Activated CD4-positive, CD25-positive, alpha-beta regulatory T cell treated with anti-CD3 and anti-CD28 coated beads, Interleukin-2, amount 50 U/mL, for 16 hours (primary cell): ENCODE measurements around the gene C1orf226.
"Not testable (repeated sequence)": the region's sequence is repeated elsewhere in the genome, so short reads cannot be mapped to it uniquely, and the experiment has no call there.

Experiments used
- DNase-seq: peaks from one replicate; pipeline ENCODE4 v3.0.0-alpha.2; 2020; ENCODE audit warnings: low read depth, low spot score

C1orf226 gene

DNA sequence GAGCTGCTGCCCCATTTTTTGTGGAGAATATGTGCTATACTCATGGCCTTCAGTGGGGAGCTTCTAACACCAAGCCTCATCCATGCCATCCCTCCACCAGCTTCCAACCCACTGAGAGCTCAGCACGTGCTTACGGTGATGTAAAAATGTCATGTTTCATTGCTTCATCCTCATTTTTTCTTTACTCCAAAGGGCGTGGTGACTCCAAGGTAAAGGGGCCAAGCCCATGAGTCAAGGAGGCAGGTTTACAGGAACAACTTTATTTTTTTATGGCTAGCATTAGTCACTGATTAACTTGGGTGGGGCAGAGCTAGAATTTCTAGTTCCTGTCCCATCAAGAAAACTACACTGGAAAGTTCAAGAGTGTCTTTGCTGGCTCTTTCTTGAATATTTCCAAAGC lies at the start of gene C1orf226:
Gene C1orf226, plus strand, starts transcription at position 346 of the 400 bp plus-strand sequence. CDS start 174 bp downstream, outside the sequence.
- DNase-seq: no peak

GRCh38 chr1:162333991-162334390 lies 47.5 kb upstream of the C1orf226 start:
- no peak for DNase-seq

DNA sequence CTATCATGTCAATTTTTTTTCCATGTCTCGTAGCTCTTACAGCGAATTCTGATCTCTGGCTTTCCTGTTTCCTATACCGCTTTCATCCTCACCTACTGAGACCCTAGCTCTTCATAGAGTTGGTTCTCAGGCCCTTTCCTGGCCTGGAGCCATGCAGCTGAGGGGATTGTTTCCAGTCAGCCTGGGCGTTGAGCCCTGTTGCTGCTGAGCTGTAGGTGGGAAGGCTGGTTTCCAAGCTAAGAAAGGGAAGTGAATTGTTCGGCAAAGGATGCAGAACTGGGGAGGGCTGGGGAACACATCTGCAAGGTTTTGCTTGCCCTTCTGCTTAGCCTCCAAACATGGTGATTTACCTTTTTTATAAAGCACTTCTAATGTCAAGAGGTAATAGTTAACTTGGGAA lies 46.4 kb upstream of the C1orf226 start:
- no peak for DNase-seq

DNA sequence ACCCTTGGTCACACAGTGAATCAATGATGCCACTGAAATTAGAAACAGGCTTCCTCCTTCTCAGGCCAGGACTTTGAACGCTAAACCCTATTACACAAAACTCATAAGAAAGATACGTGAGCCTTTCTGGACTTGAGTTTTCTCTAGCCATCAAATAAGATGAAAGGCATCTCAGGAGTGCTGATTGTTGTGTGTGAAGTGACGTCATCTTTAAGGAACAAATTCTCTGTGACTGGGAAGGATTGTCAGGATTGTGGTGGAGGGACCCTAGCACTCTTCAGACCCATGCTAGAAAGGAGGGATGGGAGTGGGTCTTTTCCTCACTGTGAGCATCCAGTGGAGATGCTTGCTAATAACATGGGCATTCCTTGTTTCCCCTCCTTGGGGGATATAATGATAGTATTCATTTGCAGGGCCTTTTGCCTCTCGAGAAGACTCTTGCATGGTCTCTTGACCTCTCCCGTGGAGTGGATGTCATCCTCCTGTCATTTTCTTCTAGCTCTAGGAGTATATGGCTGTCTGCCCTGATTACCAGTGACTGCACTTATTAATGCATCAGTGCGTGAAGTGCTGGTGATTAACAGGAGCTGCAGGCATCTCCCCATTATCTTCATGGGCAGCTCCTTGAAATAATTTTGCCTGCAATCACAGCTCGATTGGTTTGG lies 44.8 kb upstream of the C1orf226 start:
- DNase-seq: no peak

- DNase-seq: no peak
These were observed 39.0 kb upstream of the C1orf226 start for GRCh38 chr1:162342452-162342983.

- DNase-seq: no peak
These were observed 38.1 kb upstream of the C1orf226 start for GRCh38 chr1:162343470-162343869.

GRCh38 chr1:162347281-162347680 lies 34.2 kb upstream of the C1orf226 start:
- no peak for DNase-seq

- no peak for DNase-seq
These were observed 31.7 kb upstream of the C1orf226 start for GRCh38 chr1:162349635-162350330.

GRCh38 chr1:162351246-162351842 lies 30.2 kb upstream of the C1orf226 start:
- DNase-seq: no peak

DNA sequence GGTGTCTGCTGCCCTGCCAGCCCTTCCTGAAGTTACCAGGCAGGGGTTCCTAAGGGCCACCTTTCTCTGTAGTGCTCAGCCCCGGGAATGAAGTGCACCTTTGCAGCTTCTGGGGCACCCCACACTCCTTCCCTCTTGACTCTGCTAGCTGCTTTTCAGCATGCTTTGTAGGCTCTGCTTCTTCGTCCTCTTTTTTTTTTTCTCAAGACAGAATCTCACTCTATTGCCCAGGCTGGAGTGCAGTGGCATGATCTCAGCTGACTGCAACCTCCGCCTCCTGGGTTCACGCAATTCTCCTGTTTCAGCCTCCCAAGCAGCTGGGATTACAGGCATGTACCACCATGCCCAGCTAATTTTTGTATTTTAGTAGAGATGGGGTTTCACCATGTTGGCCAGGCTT lies 29.7 kb upstream of the C1orf226 start:
- not testable (repeated sequence) for DNase-seq

GRCh38 chr1:162353078-162353477 lies 28.4 kb upstream of the C1orf226 start:
- no peak for DNase-seq

DNA sequence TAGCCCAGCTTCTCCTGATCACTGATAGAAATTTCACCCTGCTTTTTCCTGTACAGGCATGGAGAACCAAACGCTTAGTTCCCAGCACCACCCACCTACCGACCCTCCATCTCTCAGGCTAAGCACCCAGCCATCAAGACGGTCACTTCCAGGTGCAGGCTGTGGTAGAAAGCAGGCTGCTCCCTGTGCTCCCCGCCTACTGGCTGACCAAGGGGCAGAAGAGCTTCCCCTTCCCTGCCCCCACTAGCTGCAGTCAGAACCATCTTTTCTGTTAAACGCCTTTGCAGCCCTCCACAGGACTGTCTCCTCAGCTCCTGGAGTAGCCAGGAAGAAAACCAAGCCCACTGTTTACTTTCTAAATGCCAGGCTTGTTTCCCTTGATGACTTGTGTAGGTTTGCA lies 27.8 kb upstream of the C1orf226 start:
- DNase-seq: no peak

GRCh38 chr1:162357681-162358266 lies 23.8 kb upstream of the C1orf226 start:
- DNase-seq: no peak

GRCh38 chr1:162358928-162359327 lies 22.6 kb upstream of the C1orf226 start:
- DNase-seq: no peak

DNA sequence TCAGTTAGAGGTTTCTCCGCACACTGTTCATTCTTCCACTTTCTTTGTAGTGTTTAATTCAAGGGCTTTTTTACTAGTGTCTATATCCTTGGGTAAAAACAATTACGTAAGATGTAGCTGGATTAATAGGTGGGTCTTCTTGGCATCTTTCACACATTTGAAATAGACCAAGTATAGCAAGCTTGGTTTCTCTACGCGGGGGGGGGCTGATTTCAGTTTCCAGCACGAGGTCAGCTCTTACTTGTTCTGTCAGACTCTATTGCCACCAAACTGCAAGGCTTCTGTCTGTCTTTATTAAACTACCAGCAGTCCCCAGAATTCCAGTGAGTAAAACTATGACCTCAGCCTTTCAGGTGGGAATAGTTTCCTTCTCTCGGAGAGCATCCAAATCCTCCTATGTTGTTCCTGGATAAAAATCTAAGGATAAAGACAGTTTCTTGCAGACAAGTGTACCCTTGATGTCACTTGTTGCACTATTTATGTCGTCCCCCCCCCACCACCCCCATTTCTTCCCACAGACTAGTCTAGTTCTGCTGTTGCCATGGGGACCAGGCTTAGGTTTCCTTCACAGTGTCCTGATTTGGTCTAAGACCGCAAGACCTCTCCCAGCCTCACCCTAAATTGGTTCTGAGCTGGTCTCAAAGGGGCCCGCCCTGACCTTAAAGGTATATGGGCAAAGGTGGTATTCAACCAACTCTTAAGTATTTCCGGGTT lies 21.8 kb upstream of the C1orf226 start:
- no peak for DNase-seq

DNA sequence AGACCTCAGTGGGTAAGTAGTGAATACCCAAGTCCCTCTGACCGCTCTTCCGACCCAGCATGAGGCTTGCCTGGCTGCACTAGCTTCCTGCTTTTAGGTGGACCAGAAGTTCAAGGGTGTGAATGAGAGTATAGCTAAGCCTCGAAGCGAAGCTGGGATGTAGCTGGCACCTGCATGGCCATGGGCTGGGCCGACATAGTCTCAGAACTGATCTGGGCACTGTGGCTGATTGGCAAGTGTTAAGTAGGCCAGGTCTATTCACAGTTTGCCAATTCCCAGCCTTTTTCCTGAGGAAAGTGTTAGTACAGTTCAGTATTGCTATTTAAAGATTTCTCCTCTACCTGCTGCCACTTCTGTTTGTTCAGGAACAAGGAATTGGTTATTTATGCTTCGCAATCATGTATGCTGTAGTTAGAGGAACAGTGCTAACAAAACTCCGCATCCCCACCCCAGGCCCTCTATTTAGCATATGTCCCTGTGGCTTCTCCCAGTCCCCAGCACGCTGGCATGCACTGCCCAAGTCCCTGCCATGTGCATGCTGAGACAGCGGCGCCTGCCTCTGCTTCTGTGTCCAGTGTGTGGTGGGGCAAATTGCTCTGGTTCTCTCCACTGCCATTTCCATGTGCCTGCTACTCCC lies 21.2 kb upstream of the C1orf226 start:
- no peak for DNase-seq

DNA sequence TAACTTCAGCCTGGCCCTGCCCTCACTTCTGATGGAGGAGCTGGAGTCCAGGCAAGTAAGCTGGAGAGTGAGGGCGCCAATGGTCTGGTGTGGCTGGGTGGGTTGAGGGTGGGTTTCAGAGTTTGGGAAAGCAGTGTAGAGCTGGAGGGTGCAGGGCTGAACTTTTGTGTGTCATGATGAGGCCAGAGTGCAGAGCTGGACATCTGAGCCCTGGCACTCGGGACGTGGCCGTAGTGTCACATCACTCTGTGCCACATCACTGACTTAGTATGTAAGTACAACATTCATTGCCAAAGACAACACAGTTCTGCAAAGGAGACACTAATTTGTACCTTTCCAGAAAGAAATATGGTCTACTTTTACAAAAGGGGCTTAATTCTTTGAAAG lies 20.7 kb upstream of the C1orf226 start:
- DNase-seq: no peak

- DNase-seq: no peak
These were observed 20.2 kb upstream of the C1orf226 start for GRCh38 chr1:162361349-162361748.

DNA sequence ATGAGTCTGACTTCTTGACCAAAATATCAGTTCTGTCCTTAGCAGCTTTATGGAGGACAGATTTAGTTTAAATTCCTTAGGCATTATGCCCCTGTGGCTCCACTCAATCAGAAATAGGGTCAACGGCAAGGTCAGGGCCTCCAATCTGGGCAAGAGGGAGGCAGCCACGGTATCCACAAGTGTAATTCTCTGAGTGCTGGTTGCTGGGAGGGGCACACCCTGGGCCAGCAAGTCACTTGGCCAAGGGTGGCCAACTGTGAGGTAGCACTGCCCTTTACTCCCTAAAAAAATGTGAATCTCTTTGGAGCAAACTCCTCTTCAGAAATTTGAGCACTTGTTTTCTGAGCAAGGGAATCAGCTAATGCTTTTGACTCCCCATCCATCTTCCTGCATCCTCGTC lies 17.7 kb upstream of the C1orf226 start:
- no peak for DNase-seq

DNA sequence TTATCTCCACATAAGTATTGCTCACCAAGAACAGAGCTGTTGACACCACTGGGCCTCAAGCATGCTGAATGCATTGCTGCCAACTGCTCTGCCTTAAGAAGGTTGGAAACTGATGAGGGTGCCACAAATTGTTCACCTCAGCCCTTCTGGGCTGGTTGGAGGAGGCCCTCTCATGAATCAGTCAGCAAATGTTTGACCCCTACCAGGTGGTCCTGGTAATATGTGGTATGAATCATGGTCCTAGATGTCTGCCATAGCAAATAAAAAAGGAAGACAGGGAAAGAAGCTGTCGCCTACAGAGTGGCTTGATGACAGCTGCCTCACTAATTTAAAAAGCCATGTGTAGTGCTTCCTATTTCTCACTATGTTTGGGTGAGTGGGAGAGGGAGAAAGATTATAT lies 17.0 kb upstream of the C1orf226 start:
- DNase-seq: no peak
